Measurements from ENCODE around the gene INSRR.

The INSRR gene

GRCh38 chr1:156893048-156893953, 34.4 kb upstream of the INSRR start, which contains the start of gene PEAR1:
TSS of gene PEAR1 (plus strand) at chr1:156893718. CDS start at chr1:156903927, 10,209 bp downstream.
- DNase-seq, result no peak

- peak; percentile 95 for DNase-seq
These were observed 33.5 kb upstream of the INSRR start for GRCh38 chr1:156892190-156893047.

- peak; percentile 81 for DNase-seq
These were observed 31.1 kb upstream of the INSRR start for GRCh38 chr1:156889802-156890580.

GRCh38 chr1:156887734-156888133, 28.8 kb upstream of the INSRR start:
- DNase-seq, result no peak

GRCh38 chr1:156887317-156887716, 28.4 kb upstream of the INSRR start:
- no peak for DNase-seq

- no peak for DNase-seq
These were observed 27.8 kb upstream of the INSRR start for GRCh38 chr1:156886583-156887281.

- no peak for DNase-seq
These were observed 27.0 kb upstream of the INSRR start for GRCh38 chr1:156885880-156886355.

GRCh38 chr1:156885314-156885713, 26.4 kb upstream of the INSRR start:
- no peak for DNase-seq

- DNase-seq, result no peak
These were observed 25.8 kb upstream of the INSRR start for GRCh38 chr1:156884560-156885184.

- DNase-seq, result no peak
These were observed 25.0 kb upstream of the INSRR start for GRCh38 chr1:156883919-156884318.

- no peak for DNase-seq
These were observed 23.6 kb upstream of the INSRR start for GRCh38 chr1:156882543-156882942.

- no peak for DNase-seq
These were observed 22.7 kb upstream of the INSRR start for GRCh38 chr1:156881663-156882062.

GRCh38 chr1:156881101-156881500, 22.2 kb upstream of the INSRR start:
- no peak for DNase-seq

GRCh38 chr1:156880473-156880872, 21.6 kb upstream of the INSRR start:
- no peak for DNase-seq

GRCh38 chr1:156879876-156880275, 21.0 kb upstream of the INSRR start:
- no peak for DNase-seq

GRCh38 chr1:156877433-156878170, 18.7 kb upstream of the INSRR start:
- no peak for DNase-seq

- DNase-seq, result no peak
These were observed 17.4 kb upstream of the INSRR start for GRCh38 chr1:156876281-156876680.

- DNase-seq, result no peak
These were observed 16.4 kb upstream of the INSRR start for GRCh38 chr1:156875341-156875615.

GRCh38 chr1:156874572-156875340, 15.8 kb upstream of the INSRR start:
- no peak for DNase-seq

- DNase-seq, result no peak
These were observed 15.2 kb upstream of the INSRR start for GRCh38 chr1:156874142-156874541.

Data from 8988T (cell line).